Central memory CD4-positive, alpha-beta T cell (primary cell): Measurements from ENCODE around the gene FBRS.
"Not testable (repeated sequence)": the region's sequence is repeated elsewhere in the genome, so short reads cannot be mapped to it uniquely, and the experiment has no call there.

Source experiments
- DNase-seq: peaks from one replicate; pipeline ENCODE4 v3.0.0; 2022

The FBRS gene

DNA sequence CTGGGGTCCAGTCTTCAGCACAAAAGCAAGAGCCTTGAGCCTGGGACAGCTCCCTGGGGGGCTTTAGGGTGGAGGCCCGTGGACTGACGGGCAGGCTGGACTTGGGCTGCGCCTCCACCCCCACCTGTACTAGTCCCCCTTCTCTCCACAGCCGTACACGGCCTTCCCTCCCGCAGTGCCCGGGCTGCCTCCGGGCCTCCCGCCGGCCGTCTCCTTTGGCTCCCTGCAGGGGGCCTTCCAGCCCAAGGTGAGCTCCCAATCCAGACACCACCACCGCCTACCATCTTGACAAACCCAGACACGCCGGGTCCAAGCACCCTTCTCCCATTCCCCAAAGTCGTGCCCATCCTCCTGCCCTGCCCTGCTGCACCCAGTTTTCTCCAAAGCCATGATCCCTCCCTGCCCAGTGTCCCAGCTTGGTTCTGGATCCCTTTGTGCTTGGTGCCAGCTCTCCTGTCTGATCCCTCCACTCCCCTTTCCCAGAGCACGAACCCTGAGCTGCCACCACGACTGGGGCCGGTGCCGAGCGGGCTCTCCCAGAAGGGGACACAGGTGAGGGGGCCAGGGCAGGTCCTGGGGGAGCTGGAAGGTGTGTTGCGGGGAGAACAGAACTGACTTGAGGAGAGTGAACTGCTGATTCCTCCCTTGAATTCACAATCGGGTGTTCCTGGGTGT lies 7.1 kb downstream of the FBRS start:
- no peak for DNase-seq

- no peak for DNase-seq
Measured at GRCh38 chr16:30665830-30666190, 7.6 kb downstream of the FBRS start.

DNA sequence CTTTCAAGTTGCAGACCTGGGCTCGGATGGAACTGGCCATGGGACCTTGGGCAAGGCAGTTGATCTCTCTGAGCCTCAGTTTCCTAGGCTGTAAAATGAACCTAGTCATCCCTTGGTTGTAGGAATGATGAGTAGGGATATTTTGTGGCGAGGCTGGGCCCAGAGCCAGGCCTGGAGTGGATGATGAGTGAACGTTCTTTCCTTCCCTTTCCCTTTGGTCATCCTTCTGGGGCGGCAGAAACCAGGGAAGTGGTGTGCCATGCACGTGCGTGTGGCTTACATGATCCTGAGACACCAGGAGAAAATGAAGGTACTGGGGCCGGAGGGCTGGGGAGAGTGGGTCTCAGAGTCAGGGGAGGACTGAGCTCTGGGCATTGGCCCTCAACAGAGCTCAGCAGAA lies 8.4 kb downstream of the FBRS start:
- no peak for DNase-seq

GRCh38 chr16:30667361-30667905 lies 9.2 kb downstream of the FBRS start:
- no peak for DNase-seq

DNA sequence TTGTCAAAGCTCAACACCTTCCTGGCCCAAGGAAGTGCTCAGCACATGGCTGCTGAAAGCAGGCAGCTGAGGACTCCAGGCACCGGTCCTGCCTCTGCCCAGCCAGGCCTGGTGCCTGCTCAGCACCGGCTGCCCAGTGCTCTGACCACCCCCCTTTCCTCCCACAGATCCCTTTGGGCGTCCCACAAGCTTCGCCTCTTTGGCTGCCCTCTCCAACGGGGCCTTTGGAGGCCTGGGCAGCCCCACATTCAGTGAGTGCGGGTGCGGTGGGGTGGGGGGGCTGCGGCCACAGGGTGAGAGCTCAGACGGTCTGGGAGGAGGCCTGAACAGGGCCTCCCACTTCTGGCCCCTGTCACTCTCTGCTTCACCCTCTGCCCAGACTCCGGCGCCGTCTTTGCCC lies 10.2 kb downstream of the FBRS start:
- DNase-seq: no peak

GRCh38 chr16:30669026-30669902 lies 11.0 kb downstream of the FBRS start:
- no peak for DNase-seq

GRCh38 chr16:30669903-30670824 lies 11.9 kb downstream of the FBRS start:
- DNase-seq: no peak

GRCh38 chr16:30675143-30675542 lies 16.9 kb downstream of the FBRS start:
- DNase-seq: no peak

- DNase-seq: no peak
Measured at GRCh38 chr16:30677931-30678585, 19.8 kb downstream of the FBRS start.

- no peak for DNase-seq
Measured at GRCh38 chr16:30678586-30678970, 20.3 kb downstream of the FBRS start.

- no peak for DNase-seq
Measured at GRCh38 chr16:30680326-30680725, 22.1 kb downstream of the FBRS start.

DNA sequence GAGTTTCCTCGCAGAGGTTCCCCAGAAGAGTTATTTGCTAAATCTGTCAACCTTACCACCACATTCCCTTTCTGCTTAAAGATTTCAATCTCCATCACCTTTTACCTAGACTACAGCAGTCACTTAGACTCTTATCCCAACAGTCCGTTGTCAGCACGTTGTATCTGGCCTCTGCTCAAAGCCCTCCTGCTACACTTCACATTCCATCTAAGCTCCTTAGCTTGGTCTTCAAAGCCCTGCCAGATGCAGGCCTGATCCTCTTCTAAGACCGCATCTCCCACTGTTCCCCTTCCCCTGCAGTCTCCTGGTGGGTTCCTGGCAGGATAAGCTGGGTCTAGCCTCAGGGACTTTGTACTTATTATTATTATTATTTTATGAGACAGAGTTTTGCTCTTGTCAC lies 30.5 kb downstream of the FBRS start:
- no peak for DNase-seq

GRCh38 chr16:30691907-30692306 lies 33.7 kb downstream of the FBRS start:
- no peak for DNase-seq

DNA sequence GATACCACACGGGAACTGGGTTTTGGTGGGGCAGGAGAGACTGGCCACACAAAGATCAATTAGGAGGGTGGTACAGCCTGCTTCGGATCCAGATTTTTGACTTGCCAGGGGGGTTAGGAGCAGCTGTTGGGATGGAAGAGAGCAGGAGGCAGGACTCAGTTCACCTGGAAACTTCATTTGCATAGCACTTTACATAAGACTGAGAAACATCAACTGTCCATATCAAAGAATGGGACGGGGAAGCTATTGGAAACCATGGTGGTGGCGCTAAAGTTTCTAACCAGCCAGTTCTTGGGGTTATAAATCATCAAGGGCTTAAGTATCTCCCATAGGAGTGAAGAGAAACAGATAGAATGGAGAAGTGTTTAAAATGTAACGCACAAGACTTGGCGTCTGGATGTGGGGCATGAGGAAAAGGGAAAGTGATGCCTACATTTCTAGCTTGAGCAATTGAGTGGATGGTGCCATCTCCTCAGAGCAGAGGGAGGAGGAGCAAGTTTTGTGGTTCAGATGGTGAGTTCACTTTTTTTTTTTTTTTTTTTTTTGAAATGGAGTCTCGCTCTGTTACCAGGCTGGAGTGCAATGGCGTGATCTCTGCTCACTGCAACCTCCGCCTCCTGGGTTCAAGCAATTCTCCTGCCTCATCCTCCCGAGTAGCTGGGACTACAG lies 34.3 kb downstream of the FBRS start:
- no peak for DNase-seq

DNA sequence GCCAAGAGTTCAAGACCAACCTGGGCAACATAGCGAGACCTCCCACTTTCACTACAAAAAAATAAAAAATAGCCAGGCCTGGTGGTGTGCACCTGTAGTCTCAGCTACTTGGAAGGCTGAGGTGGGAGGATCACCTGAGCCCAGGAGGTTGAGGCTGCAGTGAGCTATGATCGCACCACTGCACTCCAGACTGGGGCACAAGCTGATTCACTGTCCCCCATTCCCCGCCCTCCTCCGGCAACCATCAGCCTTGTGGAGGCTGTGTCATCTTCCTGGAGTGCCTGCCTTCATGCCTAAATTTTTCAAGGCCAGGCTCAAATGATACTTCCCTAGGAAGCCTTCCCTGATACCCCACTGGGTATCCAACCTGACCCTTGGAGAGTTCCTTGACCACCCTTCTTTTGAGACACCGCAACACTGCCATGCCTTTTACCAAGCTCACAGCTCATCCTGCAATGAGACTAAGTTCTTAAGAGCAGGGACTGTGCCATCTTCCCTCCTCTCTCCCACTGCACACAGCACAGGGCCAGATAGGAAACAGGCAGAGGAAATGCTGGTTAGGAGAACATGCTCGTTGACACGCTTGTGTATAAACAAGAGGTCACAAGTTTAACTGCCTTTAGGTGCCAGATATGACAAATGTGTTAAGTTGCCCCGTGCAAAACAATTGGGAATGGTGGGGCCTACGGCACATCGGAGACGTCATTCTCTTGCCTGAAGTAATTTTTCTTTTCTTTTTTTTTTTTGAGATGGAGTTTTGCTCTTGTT lies 36.9 kb downstream of the FBRS start:
- no peak for DNase-seq

- DNase-seq: not testable (repeated sequence)
Measured at GRCh38 chr16:30696646-30697045, 38.4 kb downstream of the FBRS start.

GRCh38 chr16:30697264-30698138 lies 39.3 kb downstream of the FBRS start:
- DNase-seq: no peak

- DNase-seq: peak; percentile 99
Measured at GRCh38 chr16:30698139-30698815, 40.0 kb downstream of the FBRS start.
